OCI-M2 (cell line): ENCODE measurements around the gene PRDM4.
"Not testable (repeated sequence)": the region's sequence is repeated elsewhere in the genome, so short reads cannot be mapped to it uniquely, and the experiment has no call there.

Experiments used
- DNase-seq: peaks from one replicate; lab custom pipeline; 2025; ENCODE audit not compliant: unreplicated experiment; lab: John Stamatoyannopoulos, UW

The PRDM4 gene

DNA sequence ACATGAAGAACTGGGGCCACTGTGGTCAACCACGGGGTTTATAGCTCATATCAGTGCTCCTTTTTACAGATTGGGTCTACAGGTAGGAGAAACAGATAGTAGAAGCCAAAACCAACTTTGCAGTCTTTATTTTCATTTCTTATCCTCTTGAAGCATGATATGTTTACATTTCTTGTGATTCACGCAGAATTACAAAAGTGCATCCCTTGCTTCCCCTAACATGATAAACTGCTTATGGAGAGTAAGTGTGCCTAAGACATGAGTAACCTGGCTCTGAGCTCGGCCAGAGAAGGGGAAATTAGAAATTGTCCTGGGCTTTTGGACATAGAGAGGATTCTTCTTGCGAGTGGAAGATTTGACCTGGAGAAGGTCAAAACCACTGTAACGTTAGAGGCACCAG is 56.9 kb downstream of the PRDM4 start:
- no peak for DNase-seq

DNA sequence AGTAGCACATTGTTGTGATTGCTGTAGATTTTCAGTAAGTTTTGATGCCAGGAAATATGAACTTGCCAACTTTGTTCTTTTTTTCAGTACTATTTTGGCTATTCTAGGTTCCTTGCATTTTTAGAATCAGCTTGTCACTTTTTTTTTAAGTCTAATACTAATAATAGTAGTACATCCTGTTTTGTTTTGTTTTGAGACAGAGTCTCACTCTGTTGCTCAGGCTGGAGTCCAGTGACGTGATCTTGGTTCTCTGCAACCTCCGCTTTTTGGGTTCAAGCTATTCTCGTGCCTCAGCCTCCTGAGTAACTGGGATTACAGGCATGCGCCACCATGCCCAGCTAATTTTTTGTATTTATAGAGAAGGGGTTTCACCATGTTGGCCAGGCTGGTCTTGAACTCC is 58.8 kb downstream of the PRDM4 start:
- DNase-seq, result no peak

DNA sequence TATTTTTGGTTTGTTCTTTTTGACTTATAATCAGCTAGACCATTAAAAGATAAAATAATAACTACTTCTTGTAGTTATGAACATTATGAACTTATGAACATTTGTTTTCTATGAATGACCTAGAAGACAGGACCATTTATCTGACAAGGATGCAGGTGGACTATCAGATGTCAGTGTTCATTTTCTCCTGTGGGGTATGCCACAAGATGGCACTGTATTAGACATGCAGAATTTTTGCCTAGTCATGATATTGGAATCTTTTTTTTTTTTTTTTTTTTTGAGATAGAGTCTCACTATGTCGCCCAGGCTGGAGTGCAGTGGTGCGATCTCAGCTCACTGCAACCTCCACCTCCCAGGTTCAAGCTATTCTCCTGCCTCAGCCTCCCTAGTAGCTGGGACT is 65.2 kb downstream of the PRDM4 start:
- not testable (repeated sequence) for DNase-seq

DNA sequence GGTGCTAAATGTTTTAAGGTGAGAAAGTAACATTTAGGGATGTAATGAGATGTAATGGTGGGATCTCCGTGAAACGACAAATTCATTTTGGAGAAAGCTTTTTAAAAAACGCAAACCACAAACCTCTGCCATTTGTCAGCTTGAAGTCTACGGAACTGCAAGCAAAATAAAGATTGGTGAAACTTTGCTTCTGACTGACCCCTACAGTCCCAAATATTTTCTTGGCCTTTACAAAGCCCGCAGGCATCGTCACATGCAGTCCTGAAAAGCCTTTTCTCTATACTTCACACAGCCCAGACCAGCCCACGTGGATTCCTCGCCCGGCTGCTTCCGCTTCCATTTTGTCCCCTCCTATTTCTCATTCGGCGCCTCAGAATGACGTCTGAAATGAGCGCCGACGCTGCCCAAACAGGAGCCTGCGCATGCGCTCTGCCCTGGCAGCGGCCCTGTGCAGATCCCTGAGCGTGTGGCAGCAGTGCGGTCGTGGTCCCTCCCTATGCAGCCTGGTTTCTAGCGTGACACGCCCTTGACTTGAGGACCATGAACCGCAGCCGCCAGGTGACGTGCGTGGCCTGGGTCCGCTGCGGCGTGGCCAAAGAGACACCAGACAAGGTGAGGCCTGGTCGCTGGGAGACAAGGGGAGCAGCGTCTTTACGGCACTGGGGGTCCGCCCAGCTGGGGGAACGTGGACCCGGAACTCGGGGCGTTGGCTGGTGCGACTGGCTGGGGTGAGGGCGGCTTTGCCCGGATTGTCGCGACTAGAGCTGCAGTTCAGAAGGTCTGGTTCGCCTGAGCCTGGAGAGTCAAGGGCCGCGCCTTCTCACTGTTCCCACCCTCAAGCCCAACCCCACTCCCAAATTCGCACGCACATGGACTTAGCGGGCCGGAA is 75.3 kb downstream of the PRDM4 start, which contains the start of gene PWP1:
TSS of gene PWP1 (plus strand) at position 440 of the 889 bp plus-strand sequence. CDS start at position 541, 101 bp downstream.
- peak; percentile 30 for DNase-seq

DNA sequence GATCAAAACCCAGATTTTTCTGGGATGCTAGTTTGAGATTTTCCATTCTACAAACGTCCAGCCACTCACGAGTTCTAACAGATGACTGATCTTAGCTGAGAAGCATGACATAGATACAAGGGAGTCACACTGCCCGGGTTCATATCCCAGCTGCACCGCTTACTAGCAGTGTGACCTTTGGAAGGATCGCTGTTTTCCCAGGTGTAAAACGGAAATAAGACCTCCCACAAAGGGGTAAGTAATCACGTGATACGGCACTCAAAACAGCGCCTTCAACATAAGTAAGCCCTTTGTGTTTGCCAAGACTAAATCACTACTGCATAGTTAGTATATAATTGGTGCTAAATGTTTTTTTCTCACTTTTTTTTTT is 76.0 kb downstream of the PRDM4 start:
- DNase-seq, result no peak

DNA sequence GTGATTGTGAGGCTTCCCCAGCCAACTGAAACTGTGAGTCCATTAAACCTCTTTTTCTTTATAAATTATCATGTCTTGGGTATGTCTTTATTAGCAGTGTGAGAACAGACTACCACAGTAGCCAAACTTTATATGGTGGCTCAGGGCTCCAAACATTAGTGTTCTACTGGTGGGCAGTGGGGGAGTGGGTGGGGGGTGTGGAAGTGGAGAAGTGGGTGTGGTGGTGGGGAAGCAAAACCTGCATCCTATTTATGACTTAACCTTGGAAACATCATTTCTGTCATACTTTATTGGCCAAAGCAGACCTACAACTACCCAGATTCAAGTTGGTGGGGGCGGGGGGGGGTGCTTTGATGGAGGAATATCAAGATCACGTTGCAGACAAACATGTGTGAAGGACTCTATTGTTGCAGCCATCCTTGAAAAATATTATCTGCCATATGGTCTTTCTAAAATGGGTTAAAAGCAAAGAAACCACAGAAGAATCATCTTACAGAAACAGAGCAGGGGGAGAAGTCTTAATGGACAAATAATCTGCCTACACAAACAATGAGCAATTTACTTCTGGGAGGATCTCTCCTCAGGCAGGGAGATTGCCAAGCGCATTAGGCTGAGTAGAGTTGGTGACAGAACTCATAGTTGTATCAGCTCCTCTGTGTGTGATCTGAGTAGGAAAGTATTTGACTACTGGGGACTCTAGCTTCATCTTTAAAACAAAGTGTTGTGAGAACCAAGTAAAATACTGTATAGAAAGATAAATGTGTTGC is 76.7 kb downstream of the PRDM4 start:
- DNase-seq, result no peak
